Right lobe of liver (tissue), 4 donors: Measurements from ENCODE around the gene AICDA.

Experiments
- POLR2A ChIP-seq: fragments of 450-650 bp; IDR thresholded peaks from one replicate; pipeline ENCODE4 v1.6.1; 2017; ENCODE audit warnings: antibody characterized with exemption, mild to moderate bottlenecking
- TF ChIP-seq, protein P1 (sequence below), 4 donors: fragments of 200-600 bp in 3 of 4; fragments of 450-650 bp in 1 of 4; IDR thresholded peaks; one replicate each; pipeline versions ENCODE4 v1.5.1 to v1.8.0; 2016 to 2022; ENCODE audit warnings: antibody characterized with exemption in 4 of 4, mild to moderate bottlenecking in 2 of 4
- donor health status: DM: no; HTN: no; CAD: no.
- donor health status: DM: no; HTN: no; CAD: no.
- donor health status: DM: no; HTN: yes; CAD: no.

DNA sequence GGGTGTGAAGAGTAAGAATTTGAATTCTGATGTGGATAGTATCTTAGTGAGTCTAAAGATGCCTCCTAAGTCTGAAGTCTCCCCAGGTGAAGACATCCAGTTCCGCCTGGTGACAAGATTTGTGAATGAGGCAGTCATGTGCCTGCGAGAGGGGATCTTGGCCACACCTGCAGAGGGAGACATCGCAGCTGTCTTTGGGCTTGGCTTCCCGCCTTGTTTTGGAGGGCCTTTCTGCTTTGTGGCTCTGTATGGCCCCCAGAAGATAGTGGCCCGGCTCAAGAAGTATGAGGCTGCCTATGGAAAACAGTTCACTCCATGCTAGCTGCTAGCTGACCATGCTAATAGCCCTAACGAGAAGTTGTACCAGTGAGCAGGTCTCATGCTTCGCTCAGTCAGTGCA is 24.6 kb upstream of the AICDA start:
- no peak for TF ChIP-seq POLR2A
- TF ChIP-seq, protein P1, sequence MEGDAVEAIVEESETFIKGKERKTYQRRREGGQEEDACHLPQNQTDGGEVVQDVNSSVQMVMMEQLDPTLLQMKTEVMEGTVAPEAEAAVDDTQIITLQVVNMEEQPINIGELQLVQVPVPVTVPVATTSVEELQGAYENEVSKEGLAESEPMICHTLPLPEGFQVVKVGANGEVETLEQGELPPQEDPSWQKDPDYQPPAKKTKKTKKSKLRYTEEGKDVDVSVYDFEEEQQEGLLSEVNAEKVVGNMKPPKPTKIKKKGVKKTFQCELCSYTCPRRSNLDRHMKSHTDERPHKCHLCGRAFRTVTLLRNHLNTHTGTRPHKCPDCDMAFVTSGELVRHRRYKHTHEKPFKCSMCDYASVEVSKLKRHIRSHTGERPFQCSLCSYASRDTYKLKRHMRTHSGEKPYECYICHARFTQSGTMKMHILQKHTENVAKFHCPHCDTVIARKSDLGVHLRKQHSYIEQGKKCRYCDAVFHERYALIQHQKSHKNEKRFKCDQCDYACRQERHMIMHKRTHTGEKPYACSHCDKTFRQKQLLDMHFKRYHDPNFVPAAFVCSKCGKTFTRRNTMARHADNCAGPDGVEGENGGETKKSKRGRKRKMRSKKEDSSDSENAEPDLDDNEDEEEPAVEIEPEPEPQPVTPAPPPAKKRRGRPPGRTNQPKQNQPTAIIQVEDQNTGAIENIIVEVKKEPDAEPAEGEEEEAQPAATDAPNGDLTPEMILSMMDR (IDR thresholded peaks at IDR 0.05): no peak
